Fibroblast of villous mesenchyme (primary cell): ENCODE data around the gene ZCCHC24. TPM values are rescaled to one million over a fixed set of nuclear protein-coding genes. Genes with fewer than 3 reads are reported as not detected.

Experiments used
- DNase-seq: peaks from one replicate; pipeline ENCODE4 v3.0.0-alpha.2; 2010; ENCODE audit warnings: low read depth
- H3K4me3 ChIP-seq: 2 replicates; pipeline ENCODE4 v1.5.1; 2011; ENCODE audit warnings: low read depth, mild to moderate bottlenecking, low read length
- CTCF ChIP-seq: IDR thresholded peaks from 2 replicates; pipeline ENCODE4 v1.5.1; 2012; ENCODE audit warnings: low read depth, mild to moderate bottlenecking, low read length; ENCODE audit not compliant: insufficient read depth
- total RNA-seq: library from RNA; depleted of rRNA; stranded (reverse); fragments of >200 nt; gene quantifications from 2 replicates; pipeline ENCODE4 v1.2.3, GENCODE V29; 2012

Gene ZCCHC24
- total RNA-seq, 1 donor: 36.7 TPM

DNA sequence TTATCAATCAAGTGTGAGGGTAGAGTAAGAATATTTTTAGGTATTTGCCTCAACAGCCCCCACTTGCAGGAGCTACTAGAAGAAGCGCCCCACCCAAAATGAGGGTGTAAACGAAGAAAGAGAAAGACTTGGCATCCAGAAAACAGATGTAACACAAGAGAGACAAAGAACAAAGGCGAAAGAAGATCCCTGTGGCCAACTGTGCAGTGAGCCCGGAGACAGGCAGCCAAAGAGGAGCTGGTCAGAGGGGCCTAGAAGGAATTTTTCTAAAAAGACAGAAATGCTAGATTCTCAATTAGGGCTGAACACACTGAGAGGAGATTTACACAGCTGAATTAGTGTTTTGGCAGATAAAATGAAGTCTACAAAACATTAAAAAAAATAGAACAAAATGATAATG, 37.3 kb upstream of the ZCCHC24 start:
- no peak for TF ChIP-seq CTCF
- no peak overlapping the region for H3K4me3 ChIP-seq
- no peak for DNase-seq

DNA sequence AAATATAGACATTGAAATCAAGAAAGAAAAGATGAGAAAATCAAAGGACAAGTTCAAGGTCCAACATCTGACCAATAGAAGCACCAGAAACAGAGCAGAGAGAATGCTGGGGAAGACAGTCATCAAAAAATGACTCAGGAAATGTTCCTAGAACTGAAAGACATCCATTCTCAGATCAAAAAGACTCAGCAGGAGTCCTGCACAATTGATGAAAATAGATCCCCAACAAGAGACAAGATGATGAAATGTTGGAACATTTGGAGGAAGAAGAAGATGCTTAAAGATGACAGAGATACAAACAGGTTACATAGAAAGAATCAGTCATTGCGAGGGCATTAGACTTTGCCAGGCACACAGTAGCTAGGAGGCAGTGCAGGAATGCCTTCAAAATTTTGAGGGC, 36.9 kb upstream of the ZCCHC24 start:
- no peak for DNase-seq
- TF ChIP-seq CTCF: no peak
- H3K4me3 ChIP-seq: no peak overlapping the region

DNA sequence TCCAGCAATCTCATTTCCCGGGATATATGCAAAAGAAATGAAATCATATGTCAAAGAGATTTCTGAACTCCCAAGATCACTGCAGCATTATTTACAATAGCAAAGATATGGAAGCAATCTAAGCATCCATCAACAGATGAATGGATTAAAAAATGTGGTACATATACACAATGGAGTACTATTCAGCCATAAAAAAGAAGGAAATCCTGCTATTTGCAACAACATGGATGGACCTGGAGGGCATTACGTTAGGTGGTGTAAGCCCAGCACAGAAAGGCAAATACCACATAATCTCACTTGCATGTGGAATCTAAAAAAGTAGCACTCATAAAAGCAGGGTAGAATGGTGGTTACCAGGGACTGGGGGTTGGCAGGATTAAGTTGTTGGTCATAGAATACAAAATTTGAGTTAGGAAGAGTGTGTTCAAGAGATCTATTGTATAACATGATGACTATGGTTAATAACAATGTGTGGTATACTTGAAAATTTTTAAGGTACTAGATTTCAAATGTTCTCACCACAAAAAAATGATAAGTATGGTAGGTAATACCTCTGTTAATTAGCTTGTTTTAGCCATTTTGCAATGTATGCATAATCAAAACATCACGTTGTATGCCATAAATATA, 34.0 kb upstream of the ZCCHC24 start:
- no peak for TF ChIP-seq CTCF
- no peak for DNase-seq
- H3K4me3 ChIP-seq: no peak overlapping the region

GRCh38 chr10:79477456-79477855, 32.0 kb upstream of the ZCCHC24 start:
- no peak for DNase-seq
- TF ChIP-seq CTCF: no peak
- no peak overlapping the region for H3K4me3 ChIP-seq

- no peak for TF ChIP-seq CTCF
- no peak overlapping the region for H3K4me3 ChIP-seq
- no peak for DNase-seq
These were observed 31.2 kb upstream of the ZCCHC24 start for GRCh38 chr10:79476645-79477044.

GRCh38 chr10:79475877-79476276, 30.5 kb upstream of the ZCCHC24 start:
- no peak overlapping the region for H3K4me3 ChIP-seq
- no peak for TF ChIP-seq CTCF
- DNase-seq: no peak

DNA sequence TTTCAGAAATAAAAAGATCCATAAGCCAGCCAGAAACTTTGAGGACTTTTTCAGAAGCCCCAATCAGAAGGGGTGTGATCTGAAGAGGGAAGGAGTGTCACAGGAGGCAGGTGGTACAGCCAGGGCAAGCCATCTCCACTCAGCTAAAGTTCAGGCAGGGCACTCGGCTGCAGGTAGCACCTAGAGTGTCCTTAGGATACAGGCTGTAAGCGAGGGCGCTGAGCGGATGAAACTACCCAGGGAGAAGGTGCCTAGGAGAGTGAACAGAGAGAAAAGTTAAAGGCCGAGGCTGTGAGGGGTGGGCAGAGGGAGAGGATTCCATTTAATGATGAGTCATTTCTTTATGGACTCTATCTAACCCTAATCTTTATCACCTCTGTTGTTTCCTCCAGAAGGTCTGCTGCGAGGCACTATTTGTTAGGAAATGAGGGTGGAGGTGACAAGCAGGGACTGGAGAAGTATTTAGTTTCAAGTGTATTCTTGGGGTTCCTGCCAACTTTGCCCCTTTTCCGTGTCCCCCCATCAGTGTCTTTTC, 29.8 kb upstream of the ZCCHC24 start:
- H3K4me3 ChIP-seq: no peak overlapping the region
- no peak for TF ChIP-seq CTCF
- no peak for DNase-seq
